ENCODE results near the gene SEPHS1.
"Not testable (repeated sequence)": the region's sequence is repeated elsewhere in the genome, so short reads cannot be mapped to it uniquely, and the experiment has no call there.

Gene SEPHS1, protein sequence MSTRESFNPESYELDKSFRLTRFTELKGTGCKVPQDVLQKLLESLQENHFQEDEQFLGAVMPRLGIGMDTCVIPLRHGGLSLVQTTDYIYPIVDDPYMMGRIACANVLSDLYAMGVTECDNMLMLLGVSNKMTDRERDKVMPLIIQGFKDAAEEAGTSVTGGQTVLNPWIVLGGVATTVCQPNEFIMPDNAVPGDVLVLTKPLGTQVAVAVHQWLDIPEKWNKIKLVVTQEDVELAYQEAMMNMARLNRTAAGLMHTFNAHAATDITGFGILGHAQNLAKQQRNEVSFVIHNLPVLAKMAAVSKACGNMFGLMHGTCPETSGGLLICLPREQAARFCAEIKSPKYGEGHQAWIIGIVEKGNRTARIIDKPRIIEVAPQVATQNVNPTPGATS

DNA sequence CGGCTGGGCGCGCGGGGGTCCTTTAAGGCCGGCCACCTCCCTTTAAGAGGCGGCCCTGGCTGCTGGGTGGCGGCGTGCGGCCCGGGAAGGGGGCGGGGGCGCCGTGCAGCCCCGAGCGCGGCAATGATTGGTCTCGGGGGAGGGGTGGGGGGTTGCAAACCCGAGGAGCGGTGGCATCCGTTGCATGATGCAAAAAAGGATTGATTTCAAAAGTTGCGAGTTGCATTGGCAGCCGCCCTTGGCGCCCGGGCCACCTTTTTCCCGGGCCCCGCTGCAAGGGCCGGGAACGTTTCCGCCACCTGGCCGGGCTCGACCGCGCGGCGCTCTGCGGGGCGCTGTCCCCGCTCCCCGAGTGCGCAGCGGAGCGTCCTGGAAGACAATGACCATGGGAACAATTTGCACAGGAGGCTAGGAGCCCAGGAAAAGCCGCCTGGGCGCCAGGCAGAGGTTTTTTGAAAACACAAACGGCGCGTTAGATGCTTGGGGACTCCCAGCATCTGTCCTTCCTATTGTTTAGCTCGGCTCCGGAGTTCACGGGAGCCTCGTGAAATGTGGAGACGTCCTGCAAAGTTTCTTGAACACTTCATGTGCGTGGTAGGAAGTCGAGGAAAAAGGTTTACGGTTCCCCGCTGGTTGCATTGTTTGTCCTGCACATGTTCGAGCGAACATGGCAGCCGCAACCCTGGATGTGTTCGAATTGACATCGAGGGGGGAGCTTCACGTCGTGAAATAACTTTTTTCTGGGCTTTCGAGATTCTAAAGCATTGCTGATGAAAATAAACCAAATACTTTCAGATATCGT lies at the start of gene SEPHS1:
SEPHS1 (minus strand) TSS at position 78 of the 802 bp plus-strand sequence. CDS start 3,343 bp downstream, outside the sequence.
- DNase-seq: peak; percentile 71

DNA sequence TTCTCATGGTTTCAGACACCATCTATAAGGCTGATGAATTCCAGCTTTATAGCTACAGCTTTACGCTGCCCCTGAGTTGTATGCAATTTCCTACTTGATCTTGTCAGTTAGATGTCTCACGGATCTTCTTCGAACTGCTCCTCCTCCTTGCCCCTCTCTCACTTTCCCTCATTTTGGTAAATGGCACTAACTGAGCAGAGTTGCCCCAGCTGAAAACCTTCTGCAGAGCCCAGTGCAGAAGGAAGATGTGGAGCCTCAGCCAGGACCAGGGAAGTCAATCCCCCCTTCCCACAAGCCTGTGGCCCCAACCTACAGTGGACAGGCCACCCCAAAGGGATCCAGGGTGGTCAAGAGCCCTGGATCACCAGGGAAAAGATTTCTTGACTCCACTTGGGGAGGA lies 49.0 kb upstream of the SEPHS1 start:
- no peak for DNase-seq

DNA sequence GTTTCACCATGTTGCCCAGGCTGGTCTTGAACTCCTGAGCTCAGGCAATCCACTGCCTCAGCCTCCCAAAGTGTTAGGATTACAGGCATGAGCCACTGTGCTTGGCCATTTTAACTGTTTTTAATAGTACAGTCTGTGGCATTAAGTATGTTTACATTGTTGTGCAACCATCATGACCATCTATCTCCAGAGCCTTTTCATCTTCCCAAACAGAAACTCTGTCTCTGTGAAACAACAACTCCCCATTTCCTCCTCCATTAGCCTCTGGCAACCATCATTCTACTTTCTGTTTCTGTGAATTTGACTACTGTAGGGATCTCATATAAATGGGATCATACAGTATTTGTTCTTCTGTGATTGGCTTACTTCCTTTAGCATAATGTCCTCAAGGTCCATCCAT lies 48.3 kb upstream of the SEPHS1 start:
- DNase-seq: peak; percentile 19

DNA sequence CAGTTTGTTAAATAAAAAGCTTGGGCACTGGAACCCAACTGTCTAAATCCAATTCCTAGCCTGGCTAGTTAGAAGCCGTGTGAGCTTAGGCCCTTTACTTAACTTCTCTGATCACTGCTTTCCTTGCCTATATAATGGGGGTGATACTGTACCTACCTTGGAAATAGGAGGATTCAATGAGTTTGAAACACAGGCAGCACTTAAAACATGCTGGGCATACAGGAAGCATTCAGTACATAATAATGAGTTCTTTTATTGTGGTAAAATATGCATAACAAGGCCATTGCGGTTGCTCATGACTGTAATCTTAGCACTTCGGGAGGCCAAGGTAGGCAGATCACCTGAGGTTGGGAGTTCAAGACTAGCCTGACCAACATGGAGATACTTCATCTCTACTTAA lies 47.4 kb upstream of the SEPHS1 start:
- DNase-seq: no peak

DNA sequence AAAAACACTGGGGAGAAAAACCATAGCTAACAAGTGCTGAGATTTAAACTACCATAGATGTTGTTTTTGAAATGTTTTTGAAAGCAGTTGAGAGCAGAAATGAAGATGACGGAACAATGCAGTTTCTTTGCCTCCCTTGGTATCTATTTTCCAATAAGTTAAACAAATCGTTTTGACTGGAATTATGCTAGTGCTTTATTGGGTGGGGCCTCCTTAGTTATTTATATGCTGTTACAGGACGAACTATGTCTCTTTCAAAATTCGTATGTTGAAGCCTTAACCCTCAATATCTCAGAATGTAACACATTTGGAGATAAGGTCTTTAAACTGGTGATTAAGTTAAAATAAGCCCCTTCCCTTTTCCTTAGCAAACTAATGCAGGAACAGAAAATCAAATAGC lies 45.5 kb upstream of the SEPHS1 start:
- DNase-seq: no peak

DNA sequence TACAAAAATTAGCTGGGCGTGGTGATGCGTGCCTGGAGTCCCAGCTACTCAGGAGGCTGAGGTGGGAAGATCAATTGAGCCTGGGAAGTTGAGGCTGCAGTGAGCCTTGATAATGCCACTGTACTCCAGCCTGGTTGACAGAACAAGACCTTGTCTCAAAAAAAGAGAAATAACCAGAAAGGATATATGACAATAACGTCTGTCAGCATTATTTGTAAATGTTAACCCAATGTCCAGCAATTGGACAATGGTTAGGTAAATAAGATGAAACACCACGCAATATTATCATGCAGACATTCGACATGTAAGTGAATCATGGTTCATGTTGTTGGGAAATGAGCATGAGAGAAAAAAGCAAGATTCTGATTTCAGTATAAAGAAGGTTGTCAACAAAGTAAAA lies 44.6 kb upstream of the SEPHS1 start:
- no peak for DNase-seq

DNA sequence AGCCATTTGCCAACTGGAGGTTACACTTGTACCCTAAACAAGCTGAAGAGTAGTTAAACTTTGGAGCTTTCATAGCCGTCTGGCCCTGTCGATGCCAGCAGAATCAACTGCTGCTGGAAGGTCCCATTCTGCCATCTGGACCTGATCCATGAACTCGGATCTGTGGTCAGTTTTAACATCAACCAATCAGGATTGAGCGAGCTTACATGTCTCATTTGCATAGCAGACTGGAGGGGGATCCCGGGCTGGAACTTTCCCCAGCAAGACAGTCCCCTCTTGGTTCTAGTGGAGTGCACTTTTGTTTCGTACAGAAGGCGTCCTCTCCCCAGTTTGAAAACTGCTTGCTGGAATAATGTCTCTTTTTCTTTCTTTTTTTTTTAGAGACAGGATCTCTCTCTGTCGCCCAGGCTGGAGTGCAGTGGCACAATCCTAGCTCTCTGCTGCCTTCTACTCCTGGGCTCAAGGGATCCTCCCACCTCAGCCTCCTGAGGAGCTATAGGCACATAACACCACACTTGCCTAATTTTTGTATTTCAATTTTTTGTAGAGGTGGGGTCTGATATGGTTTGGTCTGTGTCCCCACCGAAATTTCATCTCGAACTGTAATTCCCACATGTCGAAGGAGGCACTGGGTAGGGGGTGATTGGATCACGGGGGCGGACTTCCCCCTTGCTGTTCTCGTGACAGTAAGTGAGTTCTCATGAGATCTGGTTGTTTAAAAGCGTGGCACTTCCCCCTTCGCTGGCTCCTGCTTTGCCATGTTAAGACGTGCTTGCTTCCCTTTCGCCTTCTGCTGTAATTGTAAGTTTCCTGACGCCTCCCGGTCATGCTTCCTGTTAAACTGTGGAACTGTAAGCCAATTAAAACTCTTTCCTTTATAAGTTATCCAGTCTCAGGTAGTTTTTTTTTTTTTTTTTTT lies 42.8 kb upstream of the SEPHS1 start:
- peak; percentile 73 for DNase-seq

DNA sequence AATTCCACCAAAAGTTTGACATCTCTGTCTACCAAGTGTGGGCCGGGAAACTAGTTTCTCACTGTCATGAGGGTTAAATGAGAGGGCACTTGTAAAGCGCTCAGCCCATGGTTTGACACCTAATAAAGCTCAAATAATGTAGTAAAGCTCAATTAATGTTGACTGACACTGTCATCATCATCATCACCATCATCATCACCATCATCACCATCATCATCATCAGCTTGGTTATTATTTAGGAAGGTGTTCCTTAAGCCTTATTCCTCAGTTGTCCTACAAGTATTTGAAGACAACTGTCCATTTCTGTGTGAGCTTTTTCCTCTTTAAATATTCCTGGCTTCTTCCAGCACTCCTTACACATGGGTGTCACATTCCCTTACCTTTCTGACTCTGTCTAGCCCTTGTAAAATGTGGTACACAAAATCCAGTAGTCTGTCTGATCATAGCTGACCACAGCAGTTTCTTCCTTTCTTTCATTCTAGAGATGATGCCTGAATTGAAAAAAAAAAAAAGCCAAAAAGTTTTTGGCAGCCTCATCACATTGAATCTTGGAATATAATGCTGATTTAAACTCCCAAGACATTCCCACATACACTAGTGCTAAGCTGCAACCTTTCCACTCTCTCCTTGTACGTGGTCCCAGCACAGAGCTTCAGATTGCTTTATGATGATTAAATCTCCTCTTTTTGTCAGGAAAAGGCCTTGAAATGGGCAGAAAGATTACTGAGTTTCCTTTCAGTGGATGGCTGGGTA lies 40.6 kb upstream of the SEPHS1 start:
- DNase-seq: no peak

DNA sequence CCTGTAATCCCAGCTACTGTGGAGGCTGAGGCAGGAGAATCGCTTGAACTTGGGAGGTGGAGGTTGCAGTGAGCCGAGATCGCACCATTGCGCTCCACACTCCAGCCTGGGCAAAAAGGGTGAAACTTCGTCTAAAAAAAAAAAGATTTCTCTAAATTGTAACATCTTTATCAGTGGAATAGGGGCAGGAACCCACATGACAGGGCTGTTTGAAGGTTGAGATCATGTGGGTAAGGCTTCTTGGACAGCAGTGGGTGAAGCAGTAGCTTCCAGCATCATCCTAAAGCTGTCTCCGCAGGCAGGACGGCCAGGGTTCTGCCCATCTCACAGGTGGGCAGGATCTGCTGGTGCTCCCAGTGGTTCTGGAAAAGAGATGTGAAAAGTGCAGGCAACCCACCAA lies 37.9 kb upstream of the SEPHS1 start:
- no peak for DNase-seq

DNA sequence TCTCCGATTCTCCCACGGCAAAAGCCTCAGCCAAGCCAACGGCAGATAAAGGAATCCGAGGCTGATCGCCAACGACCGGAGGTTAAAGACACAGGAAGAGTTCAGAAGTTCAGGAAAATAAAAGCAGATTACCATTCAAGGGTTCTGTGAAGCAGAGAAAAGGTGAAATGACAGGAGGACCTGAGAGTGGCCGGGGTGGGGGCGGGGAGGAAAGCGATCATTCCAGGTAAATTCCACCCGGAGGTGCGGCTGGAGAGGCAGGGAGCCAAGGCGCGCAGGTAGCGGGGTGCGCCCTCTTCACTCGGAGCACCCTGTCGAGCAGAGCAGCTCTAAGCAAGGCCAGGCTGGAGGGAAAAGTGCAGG lies 35.3 kb upstream of the SEPHS1 start:
- no peak for DNase-seq

DNA sequence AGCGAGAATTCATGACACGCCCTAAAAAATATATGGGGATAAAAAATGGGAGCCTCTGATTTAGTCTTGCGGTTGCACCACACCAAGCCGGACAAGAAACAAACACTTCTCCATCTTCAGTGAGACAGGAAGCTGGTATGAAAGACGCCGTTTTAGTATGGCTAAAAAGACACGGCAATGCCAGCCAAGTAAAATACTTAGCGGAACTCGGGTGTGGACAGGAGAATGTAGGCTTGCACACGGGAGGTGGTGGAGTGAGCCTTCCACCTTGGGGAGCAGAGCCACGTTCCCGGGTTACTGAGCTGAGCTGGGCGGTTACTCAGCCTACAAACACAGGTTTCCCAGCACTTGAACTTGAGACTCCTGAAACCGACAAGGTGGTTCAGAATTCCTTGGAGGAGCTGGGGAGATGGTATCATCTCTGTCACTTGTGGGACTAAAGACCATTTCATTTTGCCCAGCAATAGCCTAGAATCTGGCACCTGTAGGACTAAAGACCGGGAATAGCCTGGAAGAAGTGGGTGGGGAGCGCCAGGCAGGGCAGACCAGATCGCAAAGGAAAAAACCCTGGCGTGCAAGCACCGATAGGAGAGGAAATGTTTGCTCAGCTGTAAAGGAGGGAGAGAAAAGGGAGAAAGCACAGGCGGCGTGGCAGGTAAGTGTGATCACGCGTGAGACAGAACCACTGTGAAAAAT lies 34.8 kb upstream of the SEPHS1 start:
- DNase-seq: peak; percentile 8

DNA sequence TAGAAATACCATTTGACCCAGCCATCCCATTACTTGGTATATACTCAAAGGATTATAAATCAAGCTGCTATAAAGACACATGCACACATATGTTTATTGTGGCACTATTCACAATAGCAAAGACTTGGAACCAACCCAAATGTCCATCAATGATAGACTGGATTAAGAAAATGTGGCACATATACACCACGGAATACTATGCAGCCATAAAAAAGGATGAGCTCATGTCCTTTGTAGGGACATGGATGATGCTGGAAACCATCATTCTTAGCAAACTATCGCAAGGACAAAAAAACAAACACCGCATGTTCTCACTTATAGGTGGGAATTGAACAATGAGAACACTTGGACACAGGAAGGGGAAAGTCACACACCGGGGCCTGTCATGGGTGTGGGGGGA lies 31.0 kb upstream of the SEPHS1 start:
- DNase-seq: not testable (repeated sequence)

DNA sequence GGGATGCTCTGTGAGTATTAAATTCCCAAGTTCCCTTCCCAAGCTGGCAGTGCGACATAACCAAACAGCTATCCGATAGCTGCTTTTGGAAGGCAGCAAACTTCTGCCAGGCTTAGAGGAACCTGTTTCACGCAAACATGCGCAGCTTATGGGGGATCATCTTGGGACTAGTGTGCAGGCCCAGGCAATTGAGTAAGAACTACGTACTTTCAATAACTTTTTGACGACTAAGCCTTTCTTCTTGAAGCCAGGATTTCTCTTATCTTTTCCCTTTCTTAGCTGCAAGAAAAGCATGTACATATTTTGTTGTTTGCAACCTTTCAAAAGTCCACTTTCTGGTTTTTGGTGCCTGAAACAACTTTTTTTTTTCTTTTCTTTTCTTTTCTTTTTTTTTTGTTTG lies 28.7 kb upstream of the SEPHS1 start:
- no peak for DNase-seq

DNA sequence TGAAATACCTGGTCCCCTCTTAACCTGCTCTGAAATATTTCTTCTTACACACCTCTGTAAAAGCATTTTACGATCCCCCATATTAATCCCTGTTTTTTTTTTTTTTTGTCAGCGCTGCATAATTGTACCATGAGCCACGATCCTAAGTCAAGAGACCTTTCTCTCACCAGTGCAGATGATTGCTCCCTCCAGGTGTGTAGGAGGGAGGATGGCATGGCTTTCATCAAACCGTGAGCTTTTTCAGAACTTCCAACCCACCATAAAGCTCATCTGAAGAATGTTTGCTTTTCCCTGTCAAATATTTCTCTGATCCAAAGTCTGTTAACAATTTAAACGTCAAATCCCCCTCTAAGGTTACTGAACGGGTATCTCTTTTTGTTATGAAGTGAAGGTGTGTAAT lies 28.2 kb upstream of the SEPHS1 start:
- DNase-seq: no peak

DNA sequence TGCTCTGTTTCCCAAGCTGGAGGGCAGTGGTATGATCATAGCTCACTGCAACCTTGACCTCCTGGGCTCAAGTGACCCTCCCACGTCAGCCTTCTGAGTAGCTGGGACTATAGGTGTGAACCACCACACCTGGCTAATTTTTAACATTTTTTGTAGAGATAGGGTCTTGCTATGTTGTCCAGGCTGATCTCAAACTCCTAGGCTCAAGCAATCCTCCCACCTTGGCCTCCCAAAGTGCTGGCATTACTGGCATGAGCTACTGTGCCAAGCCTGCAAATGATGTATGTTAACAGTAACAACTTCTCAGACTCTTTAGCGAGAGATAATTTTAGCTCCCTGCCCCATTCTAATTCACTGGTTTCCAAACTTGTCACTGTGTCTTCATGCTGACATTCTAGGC lies 27.7 kb upstream of the SEPHS1 start:
- DNase-seq: no peak

DNA sequence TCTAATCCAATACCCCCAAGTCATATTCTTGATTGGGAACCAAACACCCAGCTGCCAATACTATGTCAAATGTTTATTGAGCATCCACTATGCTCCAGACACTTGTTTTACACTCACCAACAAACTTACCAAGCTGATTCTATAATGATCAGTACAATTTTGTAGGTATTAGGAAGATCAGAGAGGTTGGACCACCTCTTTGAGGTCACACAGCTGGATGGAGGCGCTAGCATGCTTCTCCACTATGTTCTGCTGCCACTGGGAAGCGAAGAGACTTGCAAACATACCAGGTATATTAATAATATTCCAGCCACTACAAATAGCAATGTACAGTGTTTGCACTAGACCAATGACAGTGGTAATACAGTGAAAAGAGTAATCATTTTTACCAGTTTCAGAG lies 25.6 kb upstream of the SEPHS1 start:
- no peak for DNase-seq

DNA sequence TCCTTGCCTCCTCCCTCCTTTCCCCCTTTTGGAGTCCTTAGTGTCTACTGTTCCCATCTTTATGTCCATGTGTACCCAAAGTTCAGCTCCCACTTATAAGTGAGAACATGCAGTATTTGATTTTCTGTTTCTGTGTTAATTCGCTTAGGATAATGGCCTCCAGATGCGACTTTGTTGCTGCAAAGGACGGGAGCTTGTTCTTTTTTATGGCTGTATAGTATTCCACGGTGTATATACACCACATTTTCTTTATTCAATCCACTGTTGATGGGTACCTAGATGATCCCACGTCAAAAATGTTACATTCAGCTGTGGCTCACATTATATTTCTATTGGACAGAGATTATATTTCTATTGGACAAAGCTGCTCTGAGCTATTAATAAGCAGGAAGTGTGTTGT lies 24.4 kb upstream of the SEPHS1 start:
- no peak for DNase-seq

DNA sequence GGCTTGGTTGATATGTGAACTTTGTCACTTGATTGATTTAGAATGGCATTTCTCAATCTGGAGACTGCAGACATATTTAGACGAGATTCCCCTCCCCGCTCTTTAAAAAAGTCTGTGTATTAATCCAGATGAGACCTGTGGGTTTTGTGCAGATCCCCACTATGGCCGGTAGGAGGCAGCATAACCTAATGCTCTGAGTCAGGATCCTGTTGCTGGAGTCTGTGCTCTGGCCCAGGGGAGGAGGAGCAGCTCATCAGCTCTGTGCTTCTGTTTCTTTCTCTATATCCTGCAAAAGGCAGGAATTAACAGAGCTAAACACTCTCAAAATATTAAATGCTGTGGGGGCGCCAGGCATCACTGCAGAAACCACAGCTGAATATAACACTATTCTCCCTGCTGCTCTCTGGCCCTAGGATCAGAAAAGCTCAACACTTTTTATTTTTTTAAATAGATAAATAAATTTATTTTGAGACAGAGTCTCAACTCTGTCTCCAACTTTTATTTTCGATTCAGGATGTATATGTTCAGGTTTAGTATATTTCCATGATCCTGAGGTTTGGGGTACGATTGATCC lies 23.9 kb upstream of the SEPHS1 start:
- peak; percentile 73 for DNase-seq

DNA sequence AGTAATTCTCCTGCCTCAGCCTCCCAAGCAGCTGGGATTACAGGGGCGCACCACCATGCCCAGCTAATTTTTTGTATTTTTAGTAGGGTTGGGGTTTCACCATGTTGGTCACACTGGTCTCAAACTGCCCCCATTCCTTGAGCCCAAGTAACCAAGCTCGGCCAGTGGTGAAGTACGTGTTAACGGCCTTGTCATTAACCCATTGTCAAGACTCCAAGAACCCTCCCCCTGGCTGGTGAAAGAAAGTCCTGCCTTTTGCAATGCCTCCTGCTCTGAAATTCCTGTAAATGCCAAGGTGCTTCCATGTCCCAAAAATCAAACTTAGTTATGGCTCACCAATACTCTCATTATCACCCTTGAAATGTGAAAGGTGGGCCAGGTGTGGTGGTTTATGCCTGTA lies 18.8 kb upstream of the SEPHS1 start:
- no peak for DNase-seq

DNA sequence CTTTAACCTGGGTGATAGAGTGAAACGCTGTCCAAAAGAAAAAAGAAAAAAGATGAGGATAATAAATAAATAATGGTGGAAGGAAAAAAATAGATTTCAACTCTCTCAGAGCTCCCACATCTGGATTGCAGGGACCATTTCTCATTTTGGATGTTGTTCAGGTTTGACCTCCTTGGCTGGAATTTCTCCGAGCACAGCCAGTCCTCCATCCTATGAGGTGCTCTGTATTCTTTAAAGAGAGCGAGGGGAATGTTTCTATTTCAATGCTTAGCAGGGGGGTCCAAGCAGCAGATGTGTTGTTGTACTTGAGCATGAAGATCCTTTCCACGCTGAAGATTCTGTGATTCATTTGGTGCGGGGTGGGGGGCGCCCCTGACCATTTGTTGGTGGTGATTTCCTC lies 17.7 kb upstream of the SEPHS1 start:
- no peak for DNase-seq

DNA sequence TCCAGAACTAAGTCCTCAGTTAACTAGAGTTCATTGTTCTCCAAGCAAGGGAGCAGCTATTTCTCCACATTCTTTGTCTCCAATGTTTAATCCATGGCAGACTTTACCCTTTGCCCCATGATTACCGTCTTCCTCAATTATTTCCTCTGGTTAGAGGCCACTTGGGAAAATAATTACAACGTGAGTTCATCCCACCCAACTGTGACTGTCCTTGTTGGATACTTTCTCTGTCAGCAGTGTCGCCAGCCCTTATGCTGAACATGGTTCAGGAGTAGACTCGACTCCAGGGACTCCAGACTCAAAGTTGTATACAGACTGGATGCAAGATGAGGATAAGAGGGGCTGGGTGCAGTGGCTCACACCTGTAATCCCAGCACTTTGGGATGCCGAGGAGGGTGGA lies 17.1 kb upstream of the SEPHS1 start:
- no peak for DNase-seq

DNA sequence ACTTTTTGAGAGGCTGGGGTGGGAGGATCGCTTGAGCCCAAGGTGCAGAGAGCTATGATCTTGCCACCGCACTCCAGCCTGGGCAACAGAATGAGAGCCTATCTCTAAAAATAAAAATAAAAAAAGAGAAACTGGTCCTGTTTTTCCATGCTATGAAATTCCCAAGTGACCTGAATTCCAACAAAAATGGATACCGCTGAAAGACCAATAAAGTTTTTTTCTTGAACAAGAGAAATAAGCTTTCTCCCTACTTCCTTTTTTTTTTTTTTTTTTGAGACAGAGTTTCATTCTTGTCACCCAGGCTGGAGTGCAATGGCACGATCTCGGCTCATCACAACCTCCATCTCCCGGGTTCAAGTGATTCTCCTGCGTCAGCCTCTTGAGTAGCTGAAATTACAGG lies 12.5 kb upstream of the SEPHS1 start:
- DNase-seq: no peak

All from MV-4-11 (cell line).